ENCODE data around the gene S100A9.
"Not testable (repeated sequence)": the region's sequence is repeated elsewhere in the genome, so short reads cannot be mapped to it uniquely, and the experiment has no call there.

S100A9 gene

GRCh38 chr1:153357853-153358690 lies at the start of gene S100A9:
S100A9 (plus strand) TSS chr1:153357854; CDS start chr1:153358284, 430 bp downstream.
- Histone ChIP-seq H3K4me3 (ENCODE audit: low read depth in 1 of 2, low read length in 2 of 2) (no peak within 1 kb of the TSS), H3K27me3 (ENCODE audit: control insufficient read depth in 1 of 2, insufficient read depth in 2 of 2, low read length in 2 of 2) (no peaks in the 10 kb centered on the region), H3K4me1 (ENCODE audit: control insufficient read depth in 1 of 2, insufficient read depth in 2 of 2, low read length in 2 of 2) (peaks cover 0 to 10% of the 10 kb centered on the region in 2 donors), H3K27ac (ENCODE audit: low read depth, low read length) (no peak within 1 kb of the TSS), H3K9ac (ENCODE audit: low read depth in 1 of 2, low read length in 2 of 2) (no peak within 1 kb of the TSS), H3K9me3 (ENCODE audit: control insufficient read depth in 1 of 2, low read length in 2 of 2) (no peaks in the 10 kb centered on the region), H3K36me3 (ENCODE audit: control insufficient read depth in 1 of 2, insufficient read depth in 2 of 2, low read length in 2 of 2) (no peaks in the 10 kb centered on the region)

- no peaks in the 10 kb centered on the region for H3K9me3 ChIP-seq (ENCODE audit: control insufficient read depth in 1 of 2, low read length in 2 of 2)
- H3K9ac ChIP-seq (ENCODE audit: low read depth in 1 of 2, low read length in 2 of 2) = no peak overlapping the region
- H3K36me3 ChIP-seq (ENCODE audit: control insufficient read depth in 1 of 2, insufficient read depth in 2 of 2, low read length in 2 of 2) = no peaks in the 10 kb centered on the region
- H3K27me3 ChIP-seq (ENCODE audit: control insufficient read depth in 1 of 2, insufficient read depth in 2 of 2, low read length in 2 of 2) = no peaks in the 10 kb centered on the region
- H3K4me1 ChIP-seq (ENCODE audit: control insufficient read depth in 1 of 2, insufficient read depth in 2 of 2, low read length in 2 of 2) = no peaks in the 10 kb centered on the region
- no peak overlapping the region for H3K4me3 ChIP-seq (ENCODE audit: low read depth in 1 of 2, low read length in 2 of 2)
- no peak overlapping the region for H3K27ac ChIP-seq (ENCODE audit: low read depth, low read length)
Measured at GRCh38 chr1:153308540-153308939, 49.1 kb upstream of the S100A9 start.

GRCh38 chr1:153309441-153309840 lies 48.2 kb upstream of the S100A9 start:
- H3K4me3 ChIP-seq (ENCODE audit: low read depth in 1 of 2, low read length in 2 of 2) = no peak overlapping the region
- H3K36me3 ChIP-seq (ENCODE audit: control insufficient read depth in 1 of 2, insufficient read depth in 2 of 2, low read length in 2 of 2) = no peaks in the 10 kb centered on the region
- no peak overlapping the region for H3K9ac ChIP-seq (ENCODE audit: low read depth in 1 of 2, low read length in 2 of 2)
- H3K9me3 ChIP-seq (ENCODE audit: control insufficient read depth in 1 of 2, low read length in 2 of 2) = no peaks in the 10 kb centered on the region
- no peak overlapping the region for H3K27ac ChIP-seq (ENCODE audit: low read depth, low read length)
- H3K27me3 ChIP-seq (ENCODE audit: control insufficient read depth in 1 of 2, insufficient read depth in 2 of 2, low read length in 2 of 2) = no peaks in the 10 kb centered on the region
- H3K4me1 ChIP-seq (ENCODE audit: control insufficient read depth in 1 of 2, insufficient read depth in 2 of 2, low read length in 2 of 2) = no peaks in the 10 kb centered on the region

- Histone ChIP-seq H3K27ac (ENCODE audit: low read depth, low read length) (no peak overlapping the region), H3K4me3 (ENCODE audit: low read depth in 1 of 2, low read length in 2 of 2) (no peak overlapping the region), H3K9ac (ENCODE audit: low read depth in 1 of 2, low read length in 2 of 2) (no peak overlapping the region), H3K36me3 (ENCODE audit: control insufficient read depth in 1 of 2, insufficient read depth in 2 of 2, low read length in 2 of 2) (no peaks in the 10 kb centered on the region), H3K27me3 (ENCODE audit: control insufficient read depth in 1 of 2, insufficient read depth in 2 of 2, low read length in 2 of 2) (no peaks in the 10 kb centered on the region), H3K4me1 (ENCODE audit: control insufficient read depth in 1 of 2, insufficient read depth in 2 of 2, low read length in 2 of 2) (no peaks in the 10 kb centered on the region), H3K9me3 (ENCODE audit: control insufficient read depth in 1 of 2, low read length in 2 of 2) (no peaks in the 10 kb centered on the region)
Measured at GRCh38 chr1:153310526-153310925, 47.1 kb upstream of the S100A9 start.

GRCh38 chr1:153312570-153313186 lies 45.0 kb upstream of the S100A9 start, which contains the start of gene PGLYRP3:
PGLYRP3 (minus strand) TSS chr1:153312952; CDS start chr1:153310665, 2,287 bp downstream.
- H3K4me3 ChIP-seq (ENCODE audit: low read depth in 1 of 2, low read length in 2 of 2) = no peak within 1 kb of the TSS
- H3K36me3 ChIP-seq (ENCODE audit: control insufficient read depth in 1 of 2, insufficient read depth in 2 of 2, low read length in 2 of 2) = no peaks in the 10 kb centered on the region
- no peak within 1 kb of the TSS for H3K9ac ChIP-seq (ENCODE audit: low read depth in 1 of 2, low read length in 2 of 2)
- H3K27ac ChIP-seq (ENCODE audit: low read depth, low read length) = no peak within 1 kb of the TSS
- no peaks in the 10 kb centered on the region for H3K27me3 ChIP-seq (ENCODE audit: control insufficient read depth in 1 of 2, insufficient read depth in 2 of 2, low read length in 2 of 2)
- no peaks in the 10 kb centered on the region for H3K9me3 ChIP-seq (ENCODE audit: control insufficient read depth in 1 of 2, low read length in 2 of 2)
- no peaks in the 10 kb centered on the region for H3K4me1 ChIP-seq (ENCODE audit: control insufficient read depth in 1 of 2, insufficient read depth in 2 of 2, low read length in 2 of 2)

- Histone ChIP-seq H3K9me3 (ENCODE audit: control insufficient read depth in 1 of 2, low read length in 2 of 2) (no peaks in the 10 kb centered on the region), H3K27ac (ENCODE audit: low read depth, low read length) (no peak overlapping the region), H3K27me3 (ENCODE audit: control insufficient read depth in 1 of 2, insufficient read depth in 2 of 2, low read length in 2 of 2) (no peaks in the 10 kb centered on the region), H3K4me3 (ENCODE audit: low read depth in 1 of 2, low read length in 2 of 2) (no peak overlapping the region), H3K9ac (ENCODE audit: low read depth in 1 of 2, low read length in 2 of 2) (no peak overlapping the region), H3K4me1 (ENCODE audit: control insufficient read depth in 1 of 2, insufficient read depth in 2 of 2, low read length in 2 of 2) (no peaks in the 10 kb centered on the region), H3K36me3 (ENCODE audit: control insufficient read depth in 1 of 2, insufficient read depth in 2 of 2, low read length in 2 of 2) (no peaks in the 10 kb centered on the region)
Measured at GRCh38 chr1:153313288-153313687, 44.4 kb upstream of the S100A9 start.

GRCh38 chr1:153314388-153314787 lies 43.3 kb upstream of the S100A9 start:
- H3K27me3 ChIP-seq (ENCODE audit: control insufficient read depth in 1 of 2, insufficient read depth in 2 of 2, low read length in 2 of 2); H3K9ac ChIP-seq (ENCODE audit: low read depth in 1 of 2, low read length in 2 of 2); H3K36me3 ChIP-seq (ENCODE audit: control insufficient read depth in 1 of 2, insufficient read depth in 2 of 2, low read length in 2 of 2); H3K4me3 ChIP-seq (ENCODE audit: low read depth in 1 of 2, low read length in 2 of 2); H3K9me3 ChIP-seq (ENCODE audit: control insufficient read depth in 1 of 2, low read length in 2 of 2); H3K27ac ChIP-seq (ENCODE audit: low read depth, low read length); H3K4me1 ChIP-seq (ENCODE audit: control insufficient read depth in 1 of 2, insufficient read depth in 2 of 2, low read length in 2 of 2): not testable (repeated sequence)

- H3K27me3 ChIP-seq (ENCODE audit: control insufficient read depth in 1 of 2, insufficient read depth in 2 of 2, low read length in 2 of 2); H3K9me3 ChIP-seq (ENCODE audit: control insufficient read depth in 1 of 2, low read length in 2 of 2); H3K27ac ChIP-seq (ENCODE audit: low read depth, low read length); H3K4me1 ChIP-seq (ENCODE audit: control insufficient read depth in 1 of 2, insufficient read depth in 2 of 2, low read length in 2 of 2); H3K9ac ChIP-seq (ENCODE audit: low read depth in 1 of 2, low read length in 2 of 2); H3K4me3 ChIP-seq (ENCODE audit: low read depth in 1 of 2, low read length in 2 of 2); H3K36me3 ChIP-seq (ENCODE audit: control insufficient read depth in 1 of 2, insufficient read depth in 2 of 2, low read length in 2 of 2): not testable (repeated sequence)
Measured at GRCh38 chr1:153316013-153316412, 41.6 kb upstream of the S100A9 start.

GRCh38 chr1:153318145-153318544 lies 39.5 kb upstream of the S100A9 start:
- not testable (repeated sequence) for H3K27ac ChIP-seq (ENCODE audit: low read depth, low read length); H3K36me3 ChIP-seq (ENCODE audit: control insufficient read depth in 1 of 2, insufficient read depth in 2 of 2, low read length in 2 of 2); H3K4me3 ChIP-seq (ENCODE audit: low read depth in 1 of 2, low read length in 2 of 2); H3K9me3 ChIP-seq (ENCODE audit: control insufficient read depth in 1 of 2, low read length in 2 of 2); H3K9ac ChIP-seq (ENCODE audit: low read depth in 1 of 2, low read length in 2 of 2); H3K4me1 ChIP-seq (ENCODE audit: control insufficient read depth in 1 of 2, insufficient read depth in 2 of 2, low read length in 2 of 2); H3K27me3 ChIP-seq (ENCODE audit: control insufficient read depth in 1 of 2, insufficient read depth in 2 of 2, low read length in 2 of 2)

GRCh38 chr1:153322568-153322967 lies 35.1 kb upstream of the S100A9 start:
- peaks cover 5 to 8% of the 10 kb centered on the region in 2 donors for H3K9me3 ChIP-seq (ENCODE audit: control insufficient read depth in 1 of 2, low read length in 2 of 2)

More at GRCh38 chr1:153322568-153322967, 35.1 kb upstream of the S100A9 start:
- no peak overlapping the region for H3K9ac ChIP-seq (ENCODE audit: low read depth in 1 of 2, low read length in 2 of 2)
- no peaks in the 10 kb centered on the region for H3K4me1 ChIP-seq (ENCODE audit: control insufficient read depth in 1 of 2, insufficient read depth in 2 of 2, low read length in 2 of 2)
- H3K4me3 ChIP-seq (ENCODE audit: low read depth in 1 of 2, low read length in 2 of 2) = no peak overlapping the region
- no peak overlapping the region for H3K27ac ChIP-seq (ENCODE audit: low read depth, low read length)
- H3K27me3 ChIP-seq (ENCODE audit: control insufficient read depth in 1 of 2, insufficient read depth in 2 of 2, low read length in 2 of 2) = no peaks in the 10 kb centered on the region
- H3K36me3 ChIP-seq (ENCODE audit: control insufficient read depth in 1 of 2, insufficient read depth in 2 of 2, low read length in 2 of 2) = no peaks in the 10 kb centered on the region

All from duodenal mucosa (tissue), 2 donors.